ENCODE results near the gene MCMBP.

DNA sequence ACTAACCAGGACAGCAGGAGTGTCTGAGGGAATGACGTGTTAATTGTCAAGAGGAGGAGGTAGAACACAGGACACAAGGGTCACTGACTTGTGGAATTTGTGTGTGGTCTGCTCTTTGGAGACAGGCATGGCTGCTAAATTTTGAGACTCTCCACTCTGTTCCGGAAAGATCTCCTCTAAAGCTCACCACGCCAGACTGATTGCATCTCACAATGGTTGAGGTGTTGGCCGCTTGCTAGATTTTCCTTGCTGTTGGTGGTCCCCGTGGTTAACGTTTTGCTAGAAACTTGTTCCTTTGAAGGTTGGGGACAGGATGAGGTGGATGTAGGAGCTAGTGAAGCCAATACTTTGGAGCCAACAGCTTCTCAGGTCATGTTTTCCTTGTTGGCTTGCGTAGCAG lies 57.0 kb downstream of the MCMBP start:
- TF ChIP-seq ZNF146 (tag by site-specific recombination; IDR thresholded peaks at IDR 0.05) = no peak
- TF ChIP-seq SETDB1 (IDR thresholded peaks at IDR 0.05; ENCODE audit: insufficient read length, low read length) = no peak
- no peak for TF ChIP-seq ZNF670 (tag by site-specific recombination; IDR thresholded peaks at IDR 0.05; ENCODE audit: low read depth)
- TF ChIP-seq CTCF (tag by site-specific recombination; IDR thresholded peaks at IDR 0.05) = no peak
- TF ChIP-seq HOXA7 (CRISPR knock-in tag; IDR thresholded peaks at IDR 0.05; ENCODE audit: borderline replicate concordance) = no peak
- TF ChIP-seq REST (tag by site-specific recombination; IDR thresholded peaks at IDR 0.05) = no peak
- TF ChIP-seq ZNF623 (tag by site-specific recombination; IDR thresholded peaks at IDR 0.05) = no peak
- no peak for TF ChIP-seq ZBTB26 (tag by site-specific recombination; optimal IDR thresholded peaks at IDR 0.05)
- no peak for TF ChIP-seq ZNF138 (tag by site-specific recombination; IDR thresholded peaks at IDR 0.05; ENCODE audit: borderline replicate concordance)
- no peak for TF ChIP-seq ZBTB21 (tag by site-specific recombination; IDR thresholded peaks at IDR 0.05)

All from HEK293 (cell line).